ENCODE measurements around the gene MAT2A. TPM values are rescaled to one million over a fixed set of nuclear protein-coding genes. Genes with fewer than 3 reads are reported as not detected.
A peak's percentile ranks its signal among the peaks of the same experiment; 100 is the strongest.

MAT2A gene
- total and polyA plus RNA-seq, 9 of the 15 experiments (the other 6 are each of a cell fraction or from before 2014, with no cell fraction given), result 130 to 1,027 (median 240) TPM

DNA sequence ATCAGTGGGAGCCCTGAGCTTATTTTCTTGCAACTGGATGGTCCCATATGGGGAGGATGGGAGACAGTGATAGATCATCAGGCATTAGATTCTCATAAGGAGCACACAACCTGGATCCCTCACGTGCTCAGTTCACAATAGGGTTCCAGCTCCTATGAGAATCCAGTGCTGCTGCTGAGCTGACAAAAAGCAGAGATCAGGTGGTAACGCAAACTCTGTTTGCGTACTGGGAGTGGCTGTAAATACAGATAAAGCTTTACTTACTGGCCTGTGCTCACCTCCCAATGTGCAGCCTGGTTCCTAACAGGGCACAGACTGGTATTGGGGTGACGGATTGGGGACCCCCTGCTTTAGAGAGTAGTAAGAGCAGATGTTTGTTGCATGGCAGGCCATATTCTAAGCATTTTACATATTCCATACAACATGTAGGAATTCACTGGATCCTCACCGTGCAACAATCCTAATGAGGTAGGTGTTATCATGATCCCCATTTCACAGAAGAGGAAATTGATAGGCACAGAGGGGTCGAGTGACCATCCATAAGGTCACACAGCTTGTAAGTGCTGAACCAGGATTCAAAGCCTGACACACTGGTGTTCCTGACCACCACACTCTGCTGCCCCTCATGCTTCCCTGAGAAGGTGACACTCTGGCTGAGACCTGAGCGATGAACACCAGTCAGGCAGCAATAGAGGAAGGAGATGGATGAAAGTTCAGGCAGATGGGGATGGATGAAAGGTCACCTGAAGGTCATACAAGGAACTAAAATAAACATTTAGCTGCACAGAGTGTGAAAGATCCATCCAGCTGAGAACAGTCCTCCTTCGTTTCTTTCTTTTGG is 15.7 kb upstream of the MAT2A start:
- Histone ChIP-seq H3K36me3 (ENCODE audit: control insufficient read depth, insufficient read depth, low read length) (no peaks in the 10 kb centered on the region), H3K4me3 (no peak overlapping the region), H3K4me1 (replicated peaks in 1 of 2; ENCODE audit: control insufficient read depth in 2 of 2, insufficient read depth in 2 of 2, low read length in 2 of 2) (peaks cover 26 to 27% of the 10 kb centered on the region in 2 experiments), H3K79me2 (ENCODE audit: control insufficient read depth, insufficient read depth, low read length) (no peaks in the 10 kb centered on the region), H4K20me1 (replicated peaks; ENCODE audit: control insufficient read depth, insufficient read depth, low read length) (no peaks in the 10 kb centered on the region), H3K9me3 (replicated peaks; ENCODE audit: control insufficient read depth, insufficient read depth, low read depth, low read length) (no peaks in the 10 kb centered on the region), H3K9me1 (ENCODE audit: control insufficient read depth, insufficient read depth, low read length) (no peaks in the 10 kb centered on the region), H3K27me3 (ENCODE audit: control insufficient read depth in 2 of 2, insufficient read depth in 2 of 2, low read length in 2 of 2) (no peaks in the 10 kb centered on the region), H3K9ac (ENCODE audit: insufficient read depth in 1 of 2, low read depth in 2 of 2, low read length in 2 of 2) (peak overlapping the region; percentile 16 to 80; a peak in 1 of 4 replicates), H3K27ac (ENCODE audit: extremely low read depth, low read depth, low read length) (no peak overlapping the region; the same call in 2 of the 3 replicates), H3K4me2 (ENCODE audit: insufficient read depth, low read length) (peak overlapping the region; percentile 30; the same call in 1 of the 2 replicates), H2AFZ (ENCODE audit: low read depth, low read length) (peak overlapping the region; percentile 95)
- in situ Hi-C loops (cut with MboI), result no loop called here
- peak; percentile 35 for FAIRE-seq
- no TSS peak for BruUV-seq (replicated peaks)
- peak in 1 of 4 experiments; percentile 7 for DNase-seq (ENCODE audit: extremely low read depth in 1 of 4, low spot score in 3 of 4)
- peak; percentile 14; the same call in 1 of the 3 replicates for ATAC-seq
- intact Hi-C loops (cut with micrococcal nuclease), result no loop called here
- ChIA-PET POLR2A (interaction anchor here (0.7 to 4.2 kb wide), 13 partner anchors 8 to 89 kb away, joined by 3 to 96 read pairs (median 4); partner anchors contain the start of genes C2orf68 and MAT2A), CTCF (ENCODE audit: low intra/inter-chr PET ratio) (no interaction called here)
- 31% methylated on average over 8 of the region's 8 CpGs for WGBS (ENCODE audit: insufficient coverage, low coverage, missing lambda C conversion rate)
- 0 out of 2 replicates have a peak, but pooled peaks have one; percentile 22 for TF ChIP-seq CBX1 (IDR thresholded peaks at IDR 0.05; ENCODE audit: low read depth)
- no peak for TF ChIP-seq ZNF133 (CRISPR knock-in tag; IDR thresholded peaks at IDR 0.05)
- no peak for TF ChIP-seq NONO (IDR thresholded peaks at IDR 0.05; ENCODE audit: low read depth in 2 of 2, low read length in 1 of 2)
- TF ChIP-seq TSC22D4 (tag; IDR thresholded peaks at IDR 0.05), result no peak
- peak; percentile 87 for TF ChIP-seq RBM25 (IDR thresholded peaks at IDR 0.05; ENCODE audit: low read depth, low read length, severe bottlenecking)
- peak; percentile 31; the same call in 1 of the 2 replicates for TF ChIP-seq MAFF (IDR thresholded peaks at IDR 0.05; ENCODE audit: low read length)
- TF ChIP-seq ADNP (tag; IDR thresholded peaks at IDR 0.05), result peak; percentile 64; the same call in 1 of the 2 replicates
- TF ChIP-seq RCOR1 (IDR thresholded peaks at IDR 0.05; ENCODE audit: borderline replicate concordance in 1 of 2, low read depth in 2 of 2, low read length in 2 of 2), result peak in 1 of 2 experiments; percentile 47; a peak in 1 of 4 replicates
- no peak for TF ChIP-seq SUPT5H (IDR thresholded peaks at IDR 0.05)
- TF ChIP-seq C11orf30 (IDR thresholded peaks at IDR 0.05; ENCODE audit: low read depth), result peak; percentile 60
- TF ChIP-seq KDM1A (IDR thresholded peaks at IDR 0.05), result peak; percentile 63 to 70
- peak; percentile 85 for TF ChIP-seq ZFP36 (IDR thresholded peaks at IDR 0.05; ENCODE audit: low read depth, low read length, partially characterized antibody)
- TF ChIP-seq CTBP1 (IDR thresholded peaks at IDR 0.05; ENCODE audit: borderline replicate concordance), result 0 out of 2 replicates have a peak, but pooled peaks have one; percentile 39
- no peak for TF ChIP-seq PCBP1 (IDR thresholded peaks at IDR 0.05; ENCODE audit: low read depth, low read length, poor library complexity, severe bottlenecking)
- TF ChIP-seq RAD51 (IDR thresholded peaks at IDR 0.05; ENCODE audit: borderline replicate concordance, low read depth), result peak; percentile 22; the same call in 1 of the 2 replicates
- no peak for TF ChIP-seq HDAC8 (tag; IDR thresholded peaks at IDR 0.05)
- TF ChIP-seq MCM7 (IDR thresholded peaks at IDR 0.05), result no peak
- peak; percentile 55 for TF ChIP-seq HNRNPLL (IDR thresholded peaks at IDR 0.05; ENCODE audit: low read depth, low read length, poor library complexity, severe bottlenecking)
- peak; percentile 91 for TF ChIP-seq BCOR (IDR thresholded peaks at IDR 0.05)
- peak; percentile 39; the same call in 1 of the 2 replicates for TF ChIP-seq MAFK (IDR thresholded peaks at IDR 0.05; ENCODE audit: low read length)
- TF ChIP-seq ESRRA (IDR thresholded peaks at IDR 0.05; ENCODE audit: borderline replicate concordance, low read depth), result peak; percentile 94
- no peak for TF ChIP-seq POLR2AphosphoS2 (IDR thresholded peaks at IDR 0.05; ENCODE audit: low read length)

All from K562 (cell line).